A549 (cell line): ENCODE data around the gene CAND2. TPM values are rescaled to one million over a fixed set of nuclear protein-coding genes. Genes with fewer than 3 reads are reported as not detected.

Experiments
- ATAC-seq, 2 experiments: fragments of 200-7000 bp in 1 of 2; fragments of >200 bp in 1 of 2; cut with Nextera tagmentation in 1 of 2; cut with Tn5 transposase in 1 of 2; 3 replicates each; pipeline versions ENCODE4 v1.8.0 to v1.9.1; 2018 to 2020; ENCODE audit warnings: mild to moderate bottlenecking in 1 of 2, moderate library complexity in 1 of 2
- CTCF ChIA-PET: fragments of 300-600 bp; sonication (Branson Sonifier 250); formaldehyde crosslinking; extraction: SDS; loops from one replicate; lab custom pipeline; 2021; ENCODE audit warnings: antibody characterized with exemption, inconsistent platforms; lab: Yijun Ruan, JAX
- POLR2A ChIA-PET: fragments of 350-600 bp; formaldehyde crosslinking; extraction: SDS; loops from one replicate; lab custom pipeline; 2021; ENCODE audit warnings: antibody characterized with exemption, inconsistent platforms; lab: Yijun Ruan, JAX
- DNase-seq, 2 experiments: peaks; one replicate each; pipeline versions ENCODE4 v3.0.0 to v3.0.0-alpha.2; 2011 to 2016; ENCODE audit warnings: low read depth in 1 of 2, low spot score in 1 of 2
- FAIRE-seq: peaks from 2 replicates; lab custom pipeline; 2011; peaks lifted over from hg19 to GRCh38; lab: Jason Lieb, UNC
- H3K27ac ChIP-seq, 2 experiments: fragments of >200 bp; sonication (Bioruptor Twin); formaldehyde crosslinking; 3 replicates each; pipeline ENCODE4 v1.5.1; 2016 to 2017
- H3K4me1 ChIP-seq: fragments of >200 bp; sonication (Bioruptor Twin); formaldehyde crosslinking; 3 replicates; pipeline ENCODE4 v1.6.1; 2016
- H3K4me2 ChIP-seq: fragments of >200 bp; sonication (Bioruptor Twin); formaldehyde crosslinking; 3 replicates; pipeline ENCODE4 v1.6.1; 2016
- H3K4me3 ChIP-seq: fragments of >200 bp; sonication (Bioruptor Twin); formaldehyde crosslinking; 3 replicates; pipeline ENCODE4 v1.5.1; 2016
- H3K9me3 ChIP-seq: fragments of >200 bp; sonication (Bioruptor Twin); formaldehyde crosslinking; 3 replicates; pipeline ENCODE4 v1.6.1; 2016
- BCL3 ChIP-seq: fragments of >200 bp; sonication (Bioruptor Twin); formaldehyde crosslinking; IDR thresholded peaks from 3 replicates; pipeline ENCODE4 v1.6.1; 2016
- CTCF ChIP-seq: fragments of >200 bp; sonication (Bioruptor Twin); formaldehyde crosslinking; IDR thresholded peaks from 3 replicates; pipeline ENCODE4 v1.5.1; 2016
- ESRRA ChIP-seq: fragments of 150-350 bp; IDR thresholded peaks from 2 replicates; pipeline ENCODE4 v1.6.1; 2014; ENCODE audit warnings: mild to moderate bottlenecking, low read length, borderline replicate concordance
- FOSB ChIP-seq: fragments of 250-450 bp; sonication (Bioruptor Pico); IDR thresholded peaks from 2 replicates; pipeline ENCODE4 v1.5.0; 2020; ENCODE audit warnings: mild to moderate bottlenecking, moderate library complexity
- FOSL2 ChIP-seq, 2 experiments: fragments of 450-650 bp in 1 of 2; fragments of >200 bp in 1 of 2; sonication (Bioruptor Twin) in 1 of 2; formaldehyde crosslinking; IDR thresholded peaks; 2 replicates each; pipeline versions ENCODE4 v1.5.0 to v1.6.1; 2016 to 2020; ENCODE audit warnings: mild to moderate bottlenecking in 1 of 2, moderate library complexity in 1 of 2
- HDAC2 ChIP-seq: fragments of 200-600 bp; sonication (generic); IDR thresholded peaks from 2 replicates; pipeline ENCODE4 v1.6.1; 2016
- HES2 ChIP-seq: fragments of >200 bp; sonication (Bioruptor Twin); formaldehyde crosslinking; IDR thresholded peaks from 2 replicates; pipeline ENCODE4 v1.6.1; 2016
- HOXA7 ChIP-seq: fragments of 250-450 bp; sonication (Bioruptor Pico); IDR thresholded peaks from 2 replicates; pipeline ENCODE4 v1.5.0; 2020; ENCODE audit warnings: mild to moderate bottlenecking, moderate library complexity
- NFE2L2 ChIP-seq: fragments of 150-350 bp; conservative IDR thresholded peaks from 2 replicates; pipeline ENCODE4 v1.6.1; 2014; ENCODE audit warnings: low read length
- NR3C1 ChIP-seq: fragments of >200 bp; sonication (Bioruptor Twin); formaldehyde crosslinking; IDR thresholded peaks from 3 replicates; pipeline ENCODE4 v1.6.1; 2017
- POLR2A ChIP-seq: IDR thresholded peaks from 2 replicates; pipeline ENCODE4 v1.6.1; 2012; ENCODE audit warnings: mild to moderate bottlenecking, low read length
- RARB ChIP-seq: fragments of 250-450 bp; sonication (Bioruptor Pico); IDR thresholded peaks from 2 replicates; pipeline ENCODE4 v1.8.0; 2021; ENCODE audit warnings: mild to moderate bottlenecking, moderate library complexity
- RCOR1 ChIP-seq: fragments of 150-350 bp; IDR thresholded peaks from 2 replicates; pipeline ENCODE4 v1.6.1; 2014; ENCODE audit warnings: antibody characterized with exemption, low read length, low read depth
- REST ChIP-seq: fragments of 200-600 bp; sonication (generic); IDR thresholded peaks from 2 replicates; pipeline ENCODE4 v1.6.1; 2016; ENCODE audit warnings: antibody characterized with exemption, mild to moderate bottlenecking, moderate library complexity
- RFX5 ChIP-seq: fragments of 450-650 bp; IDR thresholded peaks from 2 replicates; pipeline ENCODE4 v1.7.1; 2014; ENCODE audit warnings: antibody characterized with exemption, mild to moderate bottlenecking, moderate library complexity
- WGBS: methylation state at CpG from one replicate; pipeline ENCODE4 v1.1.6; 2017; ENCODE audit errors: missing lambda C conversion rate; 5-methylcytosine and 5-hydroxymethylcytosine counted together
- polyA plus RNA-seq, 4 experiments: library from polyadenylated mRNA; depleted of rRNA in 3 of 4; stranded (reverse); fragments of >200 nt; fragmentation: RNase III in 1 of 4; extraction: RNeasy Plus Mini Kit Qiagen cat#74134 plus additional on column Dnase treatment in 1 of 4; gene quantifications; 2 replicates in 3 of 4; 3 replicates in 1 of 4; pipeline ENCODE4 v1.2.3, GENCODE V29; 2011 to 2017

The CAND2 gene
- polyA plus RNA-seq, 2 of the 4 experiments (the other 2 are of a cell fraction), result 0.72 to 0.84 TPM

GRCh38 chr3:12759693-12760565 lies 36.6 kb upstream of the CAND2 start:
- H3K4me2 ChIP-seq, result no peak overlapping the region
- 75% methylated on average over 8 of the region's 8 CpGs for WGBS
- DNase-seq, result no peak
- no peaks in the 10 kb centered on the region for H3K9me3 ChIP-seq
- no peak overlapping the region for H3K4me3 ChIP-seq
- CTCF ChIA-PET, result interaction anchor here (0.5 to 1.5 kb wide), 8 partner anchors 8 to 887 kb away, joined by 3 to 5 read pairs (median 4); no protein-coding TSS in a partner anchor
- POLR2A ChIA-PET, result no interaction called here
- no peak for ATAC-seq
- H3K4me1 ChIP-seq, result peaks cover 34% of the 10 kb centered on the region
- no peak for FAIRE-seq
- H3K27ac ChIP-seq, result peak overlapping the region in 1 of 2 experiments; percentile 79; a peak in 3 of 6 replicates
- TF ChIP-seq NFE2L2 (no peak), POLR2A (no peak), RCOR1 (no peak), RARB (CRISPR knock-in tag) (no peak), RFX5 (no peak), CTCF (no peak), HOXA7 (no peak), FOSL2 (IDR thresholded peaks at IDR 0.05) (no peak), FOSL2 (CRISPR knock-in tag; IDR thresholded peaks at IDR 0.05) (no peak), NR3C1 (no peak), FOSB (CRISPR knock-in tag) (no peak), REST (no peak), BCL3 (no peak), HES2 (no peak)
- TF ChIP-seq, all 56 proteins: peak for 0

GRCh38 chr3:12764171-12764776 lies 32.2 kb upstream of the CAND2 start:
- ChIA-PET POLR2A (no interaction called here), CTCF (interaction anchor here (0.8 to 1.6 kb wide), 5 partner anchors 11 to 60 kb away, joined by 3 to 4 read pairs (median 3); no protein-coding TSS in a partner anchor)
- Histone ChIP-seq H3K4me2 (no peak overlapping the region), H3K27ac (peak overlapping the region; percentile 66 to 84; a peak in 4 of 6 replicates), H3K4me3 (no peak overlapping the region), H3K9me3 (no peaks in the 10 kb centered on the region), H3K4me1 (peaks cover 20% of the 10 kb centered on the region)
- TF ChIP-seq ESRRA (peak; percentile 60; the same call in 1 of the 2 replicates), HDAC2 (no peak)
- ATAC-seq (no peak), DNase-seq (no peak), FAIRE-seq (no peak)
- WGBS, result 71% methylated on average over 8 of the region's 8 CpGs
